HEK293 (cell line): ENCODE results near the gene AVP.
A peak's percentile ranks its signal among the peaks of the same experiment; 100 is the strongest.
"Not testable (repeated sequence)": the region's sequence is repeated elsewhere in the genome, so short reads cannot be mapped to it uniquely, and the experiment has no call there.

ENCODE experiments used
- CTCF ChIA-PET: fragments of 350-600 bp; formaldehyde crosslinking; extraction: SDS; loops from one replicate; lab custom pipeline; 2021; ENCODE audit warnings: antibody characterized with exemption; lab: Yijun Ruan, JAX
- POLR2A ChIA-PET: fragments of 300-600 bp; formaldehyde crosslinking; extraction: SDS; loops from one replicate; lab custom pipeline; 2020; ENCODE audit warnings: antibody characterized with exemption, inconsistent platforms; lab: Yijun Ruan, JAX
- H3K27ac ChIP-seq: fragments of 200-500 bp; sonication (Bioruptor generic); 2 replicates; pipeline ENCODE4 v1.5.1; 2014; ENCODE audit warnings: low read depth, low read length, control low read depth, inconsistent platforms; ENCODE audit errors: extremely low read depth
- H3K36me3 ChIP-seq, 2 experiments: fragments of 200-500 bp in 1 of 2; sonication (Bioruptor generic) in 1 of 2; 1 replicate in 1 of 2; 2 replicates in 1 of 2; pipeline ENCODE4 v1.5.1; 2014 to 2017; ENCODE audit warnings: inconsistent platforms in 2 of 2, low read length in 2 of 2; ENCODE audit not compliant: control insufficient read depth in 2 of 2, insufficient read depth in 1 of 2
- H3K4me1 ChIP-seq: fragments of 200-500 bp; sonication (Bioruptor generic); 2 replicates; pipeline ENCODE4 v1.5.1; 2014; ENCODE audit warnings: mild to moderate bottlenecking, low read length, inconsistent platforms; ENCODE audit not compliant: control insufficient read depth, insufficient read depth
- H3K4me3 ChIP-seq: 2 replicates; pipeline ENCODE4 v1.5.1; 2011; ENCODE audit warnings: low read depth, mild to moderate bottlenecking, control low read depth, low read length, moderate library complexity
- H3K9me3 ChIP-seq: fragments of 200-500 bp; sonication (Bioruptor generic); 2 replicates; pipeline ENCODE4 v1.5.1; 2014; ENCODE audit warnings: low read depth, low read length, inconsistent platforms; ENCODE audit not compliant: control insufficient read depth, insufficient read depth
- ATF2 ChIP-seq: fragments of 450-650 bp; formaldehyde crosslinking; IDR thresholded peaks from 2 replicates; pipeline ENCODE4 v1.5.1; 2016; ENCODE audit warnings: missing biosample characterization, missing genetic modification characterization, low read depth
- BCL11A ChIP-seq: fragments of 450-650 bp; formaldehyde crosslinking; IDR thresholded peaks from 2 replicates; pipeline ENCODE4 v1.5.1; 2016; ENCODE audit warnings: low read depth, missing biosample characterization, missing genetic modification characterization
- CTCF ChIP-seq: fragments of 450-650 bp; formaldehyde crosslinking; IDR thresholded peaks from 2 replicates; pipeline ENCODE4 v1.5.1; 2016; ENCODE audit warnings: missing biosample characterization, missing genetic modification characterization
- PRDM1 ChIP-seq: fragments of 450-650 bp; formaldehyde crosslinking; IDR thresholded peaks from 2 replicates; pipeline ENCODE4; 2016; ENCODE audit warnings: missing biosample characterization, missing genetic modification characterization
- PRDM4 ChIP-seq: fragments of 450-650 bp; formaldehyde crosslinking; IDR thresholded peaks from 2 replicates; pipeline ENCODE4 v1.5.1; 2017; ENCODE audit warnings: missing biosample characterization, missing genetic modification characterization
- SP7 ChIP-seq: fragments of 450-650 bp; formaldehyde crosslinking; IDR thresholded peaks from 2 replicates; pipeline ENCODE4 v1.5.1; 2016; ENCODE audit warnings: missing biosample characterization, missing genetic modification characterization
- YY2 ChIP-seq: fragments of 450-650 bp; formaldehyde crosslinking; IDR thresholded peaks from 2 replicates; pipeline ENCODE4 v1.5.1; 2016; ENCODE audit warnings: missing biosample characterization, missing genetic modification characterization
- ZBTB11 ChIP-seq: fragments of 450-650 bp; formaldehyde crosslinking; conservative IDR thresholded peaks from 2 replicates; pipeline ENCODE4 v1.5.1; 2016; ENCODE audit warnings: low read depth, missing biosample characterization, missing genetic modification characterization
- ZBTB17 ChIP-seq: fragments of 450-650 bp; formaldehyde crosslinking; IDR thresholded peaks from 2 replicates; pipeline ENCODE4 v1.5.1; 2016; ENCODE audit warnings: missing biosample characterization, missing genetic modification characterization
- ZBTB44 ChIP-seq: fragments of 450-650 bp; IDR thresholded peaks from 2 replicates; pipeline ENCODE4 v1.5.1; 2018; ENCODE audit warnings: missing biosample characterization, mild to moderate bottlenecking, missing genetic modification characterization
- ZEB2 ChIP-seq: fragments of 450-650 bp; formaldehyde crosslinking; IDR thresholded peaks from 2 replicates; pipeline ENCODE4 v1.5.1; 2016; ENCODE audit warnings: missing biosample characterization, missing genetic modification characterization
- ZNF24 ChIP-seq: fragments of 450-650 bp; formaldehyde crosslinking; IDR thresholded peaks from 2 replicates; pipeline ENCODE4 v1.5.1; 2016; ENCODE audit warnings: missing biosample characterization, missing genetic modification characterization
- ZNF335 ChIP-seq: fragments of 450-650 bp; formaldehyde crosslinking; conservative IDR thresholded peaks from 2 replicates; pipeline ENCODE4 v1.5.1; 2016; ENCODE audit warnings: missing biosample characterization, missing genetic modification characterization
- ZNF362 ChIP-seq: fragments of 450-650 bp; formaldehyde crosslinking; IDR thresholded peaks from 2 replicates; pipeline ENCODE4 v1.5.1; 2016; ENCODE audit warnings: missing biosample characterization, missing genetic modification characterization
- ZNF518A ChIP-seq: fragments of 450-650 bp; formaldehyde crosslinking; conservative IDR thresholded peaks from 2 replicates; pipeline ENCODE4 v1.5.1; 2016; ENCODE audit warnings: low read depth, missing biosample characterization, missing genetic modification characterization
- ZNF629 ChIP-seq: fragments of 450-650 bp; formaldehyde crosslinking; IDR thresholded peaks from 2 replicates; pipeline ENCODE4 v1.5.1; 2017; ENCODE audit warnings: missing biosample characterization, missing genetic modification characterization
- ZNF654 ChIP-seq: fragments of 450-650 bp; formaldehyde crosslinking; IDR thresholded peaks from 2 replicates; pipeline ENCODE4 v1.5.1; 2016; ENCODE audit warnings: low read depth, missing biosample characterization, missing genetic modification characterization

AVP gene

GRCh38 chr20:3117839-3118379 is 33.4 kb upstream of the AVP start:
- H3K9me3 ChIP-seq, H3K27ac ChIP-seq, H3K4me1 ChIP-seq, H3K4me3 ChIP-seq, POLR2A ChIA-PET: not testable (repeated sequence)
- CTCF ChIA-PET = interaction anchor here (0.7 to 2.0 kb wide), 4 partner anchors 10 to 598 kb away, joined by 3 to 6 read pairs (median 3); no protein-coding TSS in a partner anchor
- TF ChIP-seq ZNF362 (tag by site-specific recombination) (0 out of 2 replicates have a peak, but pooled peaks have one; percentile 26), ZNF629 (tag by site-specific recombination) (peak; percentile 73), ZNF335 (peak; percentile 98), ZBTB17 (tag by site-specific recombination) (peak; percentile 73), PRDM1 (tag by site-specific recombination) (peak; percentile 64), CTCF (tag by site-specific recombination) (peak; percentile 98), ATF2 (peak; percentile 88), ZNF654 (peak; percentile 71), PRDM4 (peak; percentile 82), ZEB2 (peak; percentile 89), SP7 (tag by site-specific recombination) (peak; percentile 52)
- peaks cover 8 to 31% of the 10 kb centered on the region in 2 experiments; a peak in 2 of 3 replicates for H3K36me3 ChIP-seq

GRCh38 chr20:3116341-3116740 is 31.8 kb upstream of the AVP start:
- Histone ChIP-seq H3K36me3 (peaks cover 4 to 15% of the 10 kb centered on the region in 2 experiments; a peak in 2 of 3 replicates), H3K9me3 (no peaks in the 10 kb centered on the region), H3K4me3 (no peak overlapping the region), H3K27ac (peak overlapping the region; percentile 24; the same call in 1 of the 2 replicates), H3K4me1 (no peaks in the 10 kb centered on the region; the same call in 1 of the 2 replicates)
- ChIA-PET CTCF (interaction anchor here (0.7 to 3.1 kb wide), 5 partner anchors 11 to 63 kb away, joined by 3 to 10 read pairs (median 4); no protein-coding TSS in a partner anchor), POLR2A (no interaction called here)
- TF ChIP-seq ZBTB11 (tag by site-specific recombination) (no peak), ZNF24 (tag by site-specific recombination) (no peak), ZNF518A (no peak), ZBTB44 (tag by site-specific recombination) (no peak), YY2 (tag by site-specific recombination) (no peak), BCL11A (no peak)
